Loucy (cell line): ENCODE measurements around the gene ANKRD35.

ENCODE experiments used
- H2AFZ ChIP-seq: fragments of 200-600 bp; sonication (generic); 2 replicates; pipeline ENCODE4 v1.6.0; 2016; ENCODE audit warnings: antibody characterized with exemption, mild to moderate bottlenecking, low read length, moderate library complexity
- H3F3A ChIP-seq: fragments of 200-600 bp; 2 replicates; pipeline ENCODE4 v1.6.0; 2016; ENCODE audit warnings: antibody characterized with exemption, low read depth, mild to moderate bottlenecking
- H3K27me3 ChIP-seq: fragments of 200-600 bp; sonication (generic); 2 replicates; pipeline ENCODE4 v1.6.1; 2014; ENCODE audit warnings: low read length, mild to moderate bottlenecking; ENCODE audit not compliant: insufficient read depth, poor library complexity, severe bottlenecking
- H3K36me3 ChIP-seq: fragments of 200-600 bp; sonication (generic); 2 replicates; pipeline ENCODE4 v1.6.1; 2016; ENCODE audit warnings: low read length; ENCODE audit not compliant: insufficient read depth
- H3K4me1 ChIP-seq: fragments of 200-600 bp; sonication (generic); 2 replicates; pipeline ENCODE4 v1.5.1; 2014; ENCODE audit warnings: low read length, mild to moderate bottlenecking; ENCODE audit not compliant: insufficient read depth, poor library complexity, severe bottlenecking
- H3K4me2 ChIP-seq: fragments of 200-600 bp; sonication (generic); 2 replicates; pipeline ENCODE4 v1.6.0; 2014; ENCODE audit warnings: antibody characterized with exemption, low read length, low read depth, mild to moderate bottlenecking; ENCODE audit not compliant: poor library complexity, severe bottlenecking
- H3K4me3 ChIP-seq: fragments of 200-600 bp; sonication (generic); 2 replicates; pipeline ENCODE4 v1.5.1; 2014; ENCODE audit warnings: low read length, mild to moderate bottlenecking, mixed read lengths; ENCODE audit not compliant: poor library complexity, severe bottlenecking
- H3K79me2 ChIP-seq: fragments of 200-600 bp; sonication (generic); 2 replicates; pipeline ENCODE4 v1.6.1; 2014; ENCODE audit warnings: low read length; ENCODE audit not compliant: insufficient read depth
- H3K9ac ChIP-seq: fragments of 200-600 bp; sonication (generic); 2 replicates; pipeline ENCODE4 v1.6.0; 2014; ENCODE audit warnings: mild to moderate bottlenecking, low read depth, low read length, moderate library complexity; ENCODE audit not compliant: poor library complexity, severe bottlenecking
- H3K9me2 ChIP-seq: fragments of 200-600 bp; sonication (generic); replicated peaks from 2 replicates; pipeline ENCODE4 v1.6.1; 2016; ENCODE audit warnings: low read depth, low read length, mixed read lengths
- H3K9me3 ChIP-seq: fragments of 200-600 bp; sonication (generic); 2 replicates; pipeline ENCODE4 v1.6.1; 2014; ENCODE audit warnings: mild to moderate bottlenecking, antibody characterized with exemption, low read length, low read depth; ENCODE audit not compliant: insufficient read depth
- H4K20me1 ChIP-seq: fragments of 200-600 bp; sonication (generic); 2 replicates; pipeline ENCODE4 v1.6.0; 2014; ENCODE audit warnings: antibody characterized with exemption, low read length, mild to moderate bottlenecking; ENCODE audit not compliant: insufficient read depth, poor library complexity, severe bottlenecking
- CTCF ChIP-seq: fragments of 200-600 bp; sonication (generic); conservative IDR thresholded peaks from 2 replicates; pipeline ENCODE4 v1.5.1; 2014; ENCODE audit warnings: mild to moderate bottlenecking, antibody characterized with exemption, low read length
- EZH2phosphoT487 ChIP-seq: fragments of 200-600 bp; IDR thresholded peaks from 2 replicates; pipeline ENCODE4 v1.6.1; 2018; ENCODE audit warnings: antibody characterized with exemption, mild to moderate bottlenecking, moderate library complexity, borderline replicate concordance

Gene ANKRD35

GRCh38 chr1:145859491-145860023 is 26.1 kb downstream of the ANKRD35 start:
- Histone ChIP-seq H3F3A (peaks cover 3% of the 10 kb centered on the region; the same call in 1 of the 2 replicates), H3K79me2 (peaks cover 17% of the 10 kb centered on the region), H3K9me3 (no peaks in the 10 kb centered on the region), H3K27me3 (no peaks in the 10 kb centered on the region), H4K20me1 (peaks cover 11% of the 10 kb centered on the region), H3K9me2 (no peaks in the 10 kb centered on the region), H3K4me1 (peaks cover 11% of the 10 kb centered on the region), H3K9ac (peak overlapping the region; percentile 83), H3K4me3 (peak overlapping the region; percentile 87), H3K4me2 (peak overlapping the region; percentile 62), H2AFZ (peak overlapping the region; percentile 93), H3K36me3 (peaks cover 17% of the 10 kb centered on the region; the same call in 1 of the 2 replicates)
- TF ChIP-seq EZH2phosphoT487 (no peak), CTCF (no peak)

- Histone ChIP-seq H3K4me2 (peak within 1 kb of the TSS; percentile 96), H3K79me2 (peaks cover 17% of the 10 kb centered on the region), H3K9ac (peak within 1 kb of the TSS; percentile 83), H3K4me3 (peak within 1 kb of the TSS; percentile 87), H3K4me1 (peaks cover 11% of the 10 kb centered on the region), H3K9me3 (no peaks in the 10 kb centered on the region), H3F3A (peaks cover 3% of the 10 kb centered on the region; the same call in 1 of the 2 replicates), H4K20me1 (peaks cover 11% of the 10 kb centered on the region), H3K36me3 (peaks cover 23% of the 10 kb centered on the region; the same call in 1 of the 2 replicates), H3K27me3 (no peaks in the 10 kb centered on the region), H2AFZ (peak within 1 kb of the TSS; percentile 93), H3K9me2 (no peaks in the 10 kb centered on the region)
- TF ChIP-seq CTCF (no peak), EZH2phosphoT487 (no peak)
Measured at GRCh38 chr1:145858901-145859490, 26.7 kb downstream of the ANKRD35 start, which contains the start of gene PIAS3. Gene PIAS3 (minus strand): TSS chr1:145859081. CDS start chr1:145858990, 91 bp downstream.

GRCh38 chr1:145858238-145858900 is 27.3 kb downstream of the ANKRD35 start:
- Histone ChIP-seq H3K9me3 (no peaks in the 10 kb centered on the region), H3F3A (peaks cover 3% of the 10 kb centered on the region; the same call in 1 of the 2 replicates), H2AFZ (peak overlapping the region; percentile 93), H3K27me3 (no peaks in the 10 kb centered on the region), H3K9ac (peak overlapping the region; percentile 83), H3K36me3 (peaks cover 29% of the 10 kb centered on the region; the same call in 1 of the 2 replicates), H3K79me2 (peaks cover 17% of the 10 kb centered on the region), H4K20me1 (peaks cover 11% of the 10 kb centered on the region), H3K4me2 (peak overlapping the region; percentile 96), H3K9me2 (no peaks in the 10 kb centered on the region), H3K4me3 (peak overlapping the region; percentile 87), H3K4me1 (peaks cover 11% of the 10 kb centered on the region)
- TF ChIP-seq EZH2phosphoT487: no peak
- TF ChIP-seq CTCF: no peak
